Measurements from ENCODE around the gene CCDC197.

Gene CCDC197

DNA sequence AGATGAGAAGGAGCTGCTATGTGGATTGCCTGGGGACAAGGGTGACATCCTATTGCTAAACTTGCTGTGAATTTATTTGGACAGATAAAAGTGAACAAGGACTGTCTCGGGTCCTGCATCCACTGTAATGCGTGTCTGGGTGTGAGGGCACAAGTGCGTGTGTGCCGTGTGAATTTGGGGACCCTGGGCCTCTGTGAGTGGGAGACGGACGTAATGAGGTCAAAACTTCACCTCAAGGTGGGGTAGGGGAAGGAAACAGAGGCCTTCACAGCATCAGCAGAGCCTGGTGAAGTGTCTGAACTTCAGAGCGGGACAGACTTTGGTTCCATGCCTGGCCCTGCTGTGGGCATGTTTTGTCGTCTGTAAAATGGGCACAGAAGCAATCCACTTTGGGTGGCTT lies 35.5 kb upstream of the CCDC197 start:
- no peak for DNase-seq (ENCODE audit: low spot score)

- peak; percentile 25 for DNase-seq (ENCODE audit: low spot score)
Measured at GRCh38 chr14:93962701-93963601, 34.1 kb upstream of the CCDC197 start.

DNA sequence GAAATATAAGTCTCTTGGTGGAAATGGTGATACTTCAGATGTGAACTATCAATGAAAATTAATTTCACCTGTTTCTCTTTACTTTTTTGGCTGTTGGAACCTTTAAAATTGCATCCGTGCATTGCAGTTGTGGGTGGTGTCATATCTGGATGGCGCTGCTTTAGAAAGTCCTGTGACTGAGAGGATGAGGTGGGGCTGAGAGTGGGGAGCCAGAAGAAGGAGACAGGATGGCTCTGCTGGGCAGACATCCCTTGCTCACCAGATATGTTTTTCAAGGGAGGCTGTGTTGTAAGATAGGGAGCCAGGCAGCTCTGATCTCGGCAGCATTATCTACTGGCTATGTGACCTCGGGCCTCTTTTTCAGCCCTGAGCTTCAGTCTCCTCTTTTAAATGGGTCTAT lies 33.4 kb upstream of the CCDC197 start:
- no peak for DNase-seq (ENCODE audit: low spot score)

DNA sequence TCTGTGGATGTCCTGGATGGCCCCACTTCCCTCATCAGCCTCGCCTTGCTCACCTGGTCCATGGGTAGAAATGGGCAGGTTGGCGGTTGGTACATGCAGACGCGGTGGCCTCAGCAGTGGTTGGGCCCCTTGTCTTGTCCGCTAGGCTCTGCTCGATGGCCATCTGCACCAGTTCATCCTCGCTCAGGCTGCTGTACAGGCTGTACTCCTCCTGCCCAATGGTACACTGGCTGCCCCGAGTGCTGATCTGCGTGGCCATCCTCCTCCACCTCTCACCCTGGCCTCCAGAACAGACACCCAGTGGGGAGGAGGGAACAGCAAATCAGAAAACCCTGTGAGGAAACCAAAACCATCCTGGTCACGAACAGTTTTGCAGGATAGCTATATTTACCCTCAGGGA lies 32.8 kb upstream of the CCDC197 start:
- no peak for DNase-seq (ENCODE audit: low spot score)

- DNase-seq (ENCODE audit: low spot score), result no peak
Measured at GRCh38 chr14:93964820-93965286, 32.2 kb upstream of the CCDC197 start.

DNA sequence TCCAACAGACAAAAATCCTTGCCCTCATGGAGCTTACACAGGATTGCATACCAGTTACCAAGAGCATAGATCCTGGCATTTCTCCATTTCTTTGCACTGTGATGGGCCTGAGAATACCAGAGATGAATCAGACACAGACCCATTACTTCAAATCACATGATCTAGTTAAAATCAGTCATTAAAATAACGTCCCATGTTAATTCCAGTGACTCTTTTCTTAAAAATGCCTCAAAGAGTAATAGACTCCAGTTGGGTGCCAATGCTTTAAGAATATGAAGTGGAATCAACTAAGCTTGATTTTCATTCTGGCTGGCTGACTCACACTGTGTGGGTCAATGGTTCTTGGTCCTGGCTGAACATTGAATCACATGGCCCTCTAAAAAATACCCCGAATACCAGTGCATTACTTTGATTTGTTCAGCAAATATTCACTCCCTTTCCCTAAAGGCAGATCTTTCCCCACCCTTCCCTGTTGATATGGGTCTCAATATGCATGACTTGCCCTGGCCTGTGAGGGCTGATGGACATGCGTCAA lies 31.7 kb upstream of the CCDC197 start:
- DNase-seq (ENCODE audit: low spot score), result peak; percentile 99

DNA sequence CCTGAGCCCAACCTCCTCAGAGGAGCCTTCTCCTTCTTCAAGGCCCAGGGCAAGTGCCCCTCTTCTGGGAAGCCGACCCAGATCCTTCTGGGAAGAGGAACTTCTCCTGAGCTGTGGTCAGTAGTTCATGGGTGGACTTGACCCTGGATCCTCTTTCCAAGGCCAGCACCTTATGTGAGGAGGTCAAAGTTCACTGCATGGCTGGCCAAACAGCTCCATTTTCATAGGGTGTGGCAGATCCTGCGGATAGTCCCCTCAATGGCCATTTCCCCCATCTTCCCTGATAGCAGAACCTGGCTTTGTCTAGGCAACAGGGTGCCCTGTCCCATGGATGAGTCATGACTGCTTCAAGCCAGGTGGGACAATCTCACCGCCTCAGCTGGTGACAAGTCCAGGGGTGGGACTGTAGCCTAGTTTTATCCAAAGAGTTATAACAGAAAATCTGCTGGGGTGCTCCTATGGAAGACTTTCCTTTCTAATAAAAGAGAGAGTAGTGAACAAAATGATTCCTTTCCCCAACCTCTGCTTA lies 31.1 kb upstream of the CCDC197 start:
- DNase-seq (ENCODE audit: low spot score), result peak; percentile 51

- DNase-seq (ENCODE audit: low spot score), result no peak
Measured at GRCh38 chr14:93967637-93968250, 29.4 kb upstream of the CCDC197 start.

DNA sequence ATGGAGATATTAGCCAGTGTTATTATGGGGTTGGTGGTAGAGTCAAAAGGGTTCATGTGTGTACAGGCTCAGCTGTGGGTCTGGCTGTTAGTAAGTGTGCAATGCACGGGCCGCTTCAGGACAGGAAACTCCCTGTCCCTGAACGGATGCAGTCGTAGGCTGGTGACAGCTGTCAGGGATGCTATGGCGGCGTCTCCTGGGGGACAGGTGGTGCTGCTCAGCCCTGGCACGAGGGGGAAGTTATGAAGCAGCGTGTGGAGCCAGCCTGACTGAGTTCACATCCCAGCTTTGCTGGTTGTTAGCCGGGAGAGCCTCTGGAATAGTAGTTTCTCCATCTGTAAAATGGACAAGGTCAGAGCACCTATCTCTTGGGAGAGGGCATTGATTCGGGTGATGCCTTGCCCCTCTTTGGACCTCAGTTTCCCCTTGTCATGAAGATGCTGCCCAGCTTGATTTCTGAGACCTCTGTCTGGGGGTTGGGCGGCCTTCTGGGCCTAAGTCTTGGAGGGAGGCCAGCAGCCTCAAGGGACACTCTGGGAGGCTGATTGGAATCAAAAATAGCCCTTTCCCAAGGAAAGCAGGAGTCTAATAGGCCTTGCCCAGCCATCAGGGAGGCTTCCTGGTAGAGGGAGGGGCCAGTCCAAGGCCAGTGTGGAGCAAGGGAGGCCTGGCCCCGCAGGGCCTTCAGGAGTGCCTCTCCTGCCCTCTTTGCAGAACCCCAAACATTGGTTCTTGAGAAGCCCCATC lies 27.8 kb upstream of the CCDC197 start:
- no peak for DNase-seq (ENCODE audit: low spot score)

DNA sequence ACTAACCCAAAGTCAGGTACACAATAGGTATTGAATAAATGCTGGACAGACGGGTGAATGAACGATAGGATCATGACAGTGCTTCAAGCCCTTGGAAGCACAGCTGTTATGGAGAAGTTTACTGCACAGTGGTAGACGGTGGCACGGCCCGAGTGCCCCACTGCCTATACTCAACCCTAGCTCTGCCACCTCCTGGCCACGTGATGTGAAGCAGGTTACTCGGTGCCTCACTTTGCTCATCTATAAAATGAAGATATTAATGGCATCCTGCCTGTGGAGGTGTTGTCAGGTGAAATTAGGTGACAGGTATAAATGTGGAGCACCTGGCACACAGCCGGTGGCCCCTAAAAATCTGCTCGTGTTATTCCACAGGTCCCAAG lies 26.5 kb upstream of the CCDC197 start:
- peak; percentile 68 for DNase-seq (ENCODE audit: low spot score)

DNA sequence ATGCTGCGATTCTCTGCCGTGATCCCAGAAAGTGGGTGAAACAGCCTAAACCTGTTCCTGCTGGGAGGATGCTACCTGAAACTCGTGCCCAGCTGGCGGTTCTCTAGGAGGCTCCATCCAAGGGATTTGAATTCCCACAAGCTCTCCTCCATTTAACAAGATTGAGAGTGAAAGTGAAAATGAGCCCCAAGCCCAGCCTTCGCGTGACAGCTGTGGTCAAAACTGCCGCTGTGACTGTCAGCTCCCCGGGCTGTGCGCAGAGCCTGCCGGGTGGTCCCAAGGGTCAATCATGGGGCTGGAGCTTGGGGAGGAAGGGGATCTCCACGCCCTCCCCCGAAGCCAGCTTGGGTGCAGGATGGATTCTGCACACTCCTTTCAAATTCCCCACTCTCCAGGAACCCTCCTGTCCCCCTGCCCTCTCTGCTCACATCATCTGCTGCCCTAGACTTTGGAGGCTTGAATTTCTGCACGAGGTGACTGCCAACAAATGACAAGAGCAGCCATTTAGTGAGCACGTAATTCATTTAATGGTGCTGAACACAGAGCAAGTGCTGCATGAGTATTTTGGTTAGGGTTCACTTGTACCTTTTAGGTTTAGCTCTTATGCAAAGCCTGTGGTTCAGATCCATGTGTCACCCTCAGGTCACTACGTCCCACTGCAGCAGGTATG lies 26.0 kb upstream of the CCDC197 start:
- DNase-seq (ENCODE audit: low spot score), result peak; percentile 23

DNA sequence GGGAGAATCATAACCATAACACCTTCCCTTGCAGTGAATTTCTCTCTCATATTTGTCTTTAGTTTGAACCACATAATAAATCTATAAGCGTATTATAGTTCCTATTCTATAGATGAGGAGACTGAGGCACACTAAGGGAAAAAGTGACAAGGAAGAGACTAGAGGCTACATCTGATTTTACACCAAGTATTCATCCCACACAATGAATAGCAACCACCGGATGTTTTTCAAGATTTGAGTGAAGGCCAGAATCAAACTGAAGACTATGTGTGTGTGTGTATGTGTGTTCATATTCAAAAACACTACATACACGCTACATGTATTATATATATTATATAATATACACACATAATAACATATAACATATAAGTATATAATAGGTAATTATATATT lies 25.5 kb upstream of the CCDC197 start:
- DNase-seq (ENCODE audit: low spot score), result no peak

GRCh38 chr14:93972618-93973205 lies 24.4 kb upstream of the CCDC197 start:
- no peak for DNase-seq (ENCODE audit: low spot score)

DNA sequence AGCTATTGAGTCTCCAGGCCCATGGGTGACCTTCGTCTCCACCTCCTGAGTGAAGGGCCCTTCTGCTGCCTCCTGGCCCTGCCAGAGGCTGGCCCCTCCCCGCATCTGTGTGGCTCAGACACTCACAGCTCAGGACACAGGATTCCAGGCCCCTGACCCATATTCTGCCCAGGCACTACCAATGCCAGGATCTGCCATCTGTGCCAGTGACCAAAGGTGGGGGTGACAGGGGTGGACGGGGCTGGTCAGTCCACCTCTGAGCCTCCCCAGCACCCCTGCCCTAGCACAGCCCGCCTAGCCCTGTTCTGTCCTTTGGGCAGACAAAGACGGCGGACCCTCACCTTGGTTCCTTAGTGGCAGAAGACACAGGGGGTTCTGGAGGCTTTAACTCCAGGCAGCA lies 23.5 kb upstream of the CCDC197 start:
- no peak for DNase-seq (ENCODE audit: low spot score)

- no peak for DNase-seq (ENCODE audit: low spot score)
Measured at GRCh38 chr14:93974299-93974698, 22.8 kb upstream of the CCDC197 start.

GRCh38 chr14:93974833-93975232 lies 22.3 kb upstream of the CCDC197 start:
- DNase-seq (ENCODE audit: low spot score), result no peak

DNA sequence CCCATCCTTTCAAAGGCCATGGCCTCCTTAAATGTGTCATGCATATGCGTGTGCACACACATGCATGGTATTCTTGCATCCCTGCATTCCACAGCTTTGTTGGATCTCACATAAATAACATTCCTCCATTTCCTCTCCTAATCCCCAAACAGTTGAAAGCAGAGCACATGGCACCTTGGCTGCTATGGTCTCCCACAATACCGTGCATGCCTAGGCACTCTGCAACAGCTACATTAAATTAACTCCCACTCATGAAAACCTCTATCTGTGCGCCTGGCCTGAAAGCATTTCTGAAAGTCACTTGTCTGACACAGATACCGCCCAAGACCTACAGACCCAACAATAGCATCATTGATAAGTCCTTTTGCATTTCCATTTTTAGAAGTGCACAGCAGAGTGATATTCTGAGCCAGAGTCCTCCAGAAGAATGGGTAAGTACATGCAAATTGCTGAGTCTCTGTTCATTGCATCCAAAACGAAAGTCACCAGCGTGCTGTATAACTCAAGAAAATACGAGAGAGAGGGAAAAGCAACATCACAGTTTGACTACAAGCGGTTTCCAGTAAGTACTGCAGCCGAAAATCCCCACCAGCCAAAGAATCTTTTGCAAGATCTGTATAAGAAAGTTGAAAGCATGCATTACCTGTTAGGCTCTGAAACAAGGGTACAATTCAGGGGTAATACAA lies 21.2 kb upstream of the CCDC197 start:
- DNase-seq (ENCODE audit: low spot score), result no peak

GRCh38 chr14:93976477-93977057 lies 20.5 kb upstream of the CCDC197 start, which contains the start of gene ASB2:
TSS of gene ASB2 (minus strand) at chr14:93976570. CDS start at chr14:93964539, 12,031 bp downstream.
- DNase-seq (ENCODE audit: low spot score), result no peak

- no peak for DNase-seq (ENCODE audit: low spot score)
Measured at GRCh38 chr14:93977171-93977570, 19.9 kb upstream of the CCDC197 start.
